GM21515 (cell line): ENCODE measurements around the gene FGGY.
"Not testable (repeated sequence)": the region's sequence is repeated elsewhere in the genome, so short reads cannot be mapped to it uniquely, and the experiment has no call there.

Experiments used
- ATAC-seq: cut with Tn5 transposase; IDR thresholded peaks from one replicate; pipeline ENCODE4 v1.9.1; 2021; ENCODE audit not compliant: unreplicated experiment

The FGGY gene

DNA sequence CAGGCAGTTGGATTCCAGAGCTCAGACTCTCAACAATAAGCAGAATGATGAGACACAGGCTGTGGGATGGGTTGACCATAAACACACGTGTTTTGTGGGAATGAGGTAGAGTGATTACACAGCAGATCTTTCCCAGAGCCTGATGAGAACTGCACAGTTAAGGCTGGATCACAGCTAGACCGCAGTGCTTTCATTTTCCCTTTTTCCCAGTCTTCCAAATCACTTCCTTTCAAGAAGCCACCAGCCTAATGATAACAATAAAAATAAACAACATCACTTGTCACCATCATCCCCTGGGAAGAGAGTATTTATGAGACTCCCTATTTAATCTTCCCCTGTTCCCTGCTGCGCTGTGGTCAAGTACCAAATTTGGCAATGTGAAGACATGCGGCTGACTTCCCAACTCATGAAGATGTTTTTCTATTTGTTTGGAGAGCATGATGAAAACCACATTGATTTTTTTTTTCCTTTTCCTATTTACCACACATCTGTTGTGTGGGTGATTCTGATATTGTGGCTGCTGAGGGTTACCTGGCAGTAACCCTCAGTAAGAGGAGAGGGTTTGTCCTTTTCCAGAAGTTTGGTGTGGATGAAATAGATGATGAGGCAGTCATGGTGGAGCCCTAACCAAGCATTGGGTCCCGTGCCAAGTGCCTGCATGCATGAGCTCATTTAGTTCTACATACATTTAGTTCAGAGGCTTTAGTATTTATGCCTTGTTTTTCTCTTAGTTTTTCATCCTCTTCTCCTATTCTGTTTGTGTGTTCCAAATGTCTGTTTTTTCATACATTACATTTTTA is 268.9 kb downstream of the FGGY start:
- ATAC-seq: no peak

DNA sequence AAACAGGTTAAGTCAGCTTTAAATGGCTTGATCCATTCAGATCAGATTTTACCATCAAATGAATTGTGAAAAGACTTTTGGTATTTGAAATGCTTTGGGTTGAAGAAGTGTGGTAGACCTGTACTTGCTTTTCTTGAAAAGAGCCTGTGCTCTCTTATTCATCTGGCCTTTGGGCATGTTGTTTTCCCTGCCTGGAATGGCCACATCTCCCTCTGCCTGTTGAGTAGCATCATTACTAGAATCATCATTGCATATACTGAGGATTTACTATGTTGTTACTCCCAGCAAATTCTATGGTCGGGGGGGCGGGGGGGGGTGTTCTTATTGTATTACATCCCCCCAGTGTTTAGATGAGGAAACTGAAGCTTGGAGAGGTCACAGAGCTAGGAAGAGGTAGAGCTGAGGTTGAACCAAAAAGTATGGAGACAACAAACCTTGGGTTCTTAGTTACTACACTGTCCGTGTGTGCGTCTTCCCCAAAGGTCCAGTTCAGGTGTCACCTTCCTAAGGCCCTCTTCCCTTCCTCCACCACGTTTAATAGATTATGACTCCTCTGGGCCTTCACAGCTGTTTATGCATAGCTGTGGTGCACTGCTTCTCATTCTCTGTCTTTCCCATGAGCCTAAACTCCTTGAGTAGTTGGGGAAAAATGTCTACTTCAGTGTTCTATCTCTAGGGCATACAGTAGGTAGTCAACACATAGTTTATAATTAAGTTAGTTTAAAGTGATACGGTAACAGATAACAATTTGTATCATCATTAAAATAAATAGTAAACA is 271.5 kb downstream of the FGGY start:
- no peak for ATAC-seq

DNA sequence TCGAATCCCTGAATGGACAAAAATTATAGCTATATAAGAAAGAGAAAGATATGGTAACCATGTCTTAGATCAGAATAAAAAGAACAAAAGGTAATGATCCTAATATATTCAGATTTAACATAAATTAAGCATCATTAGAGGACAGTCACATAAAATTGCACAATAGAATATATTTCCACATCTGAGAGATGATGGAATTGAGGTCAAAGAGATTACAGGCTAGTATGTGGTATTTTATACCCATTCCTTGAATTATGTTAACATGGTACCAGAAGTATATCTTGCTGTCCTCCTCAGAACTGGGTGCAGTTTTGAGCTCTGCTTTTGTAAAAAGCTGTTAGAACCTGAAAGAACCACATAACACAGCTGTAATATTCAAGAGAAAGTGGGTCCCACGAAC is 272.3 kb downstream of the FGGY start:
- no peak for ATAC-seq

DNA sequence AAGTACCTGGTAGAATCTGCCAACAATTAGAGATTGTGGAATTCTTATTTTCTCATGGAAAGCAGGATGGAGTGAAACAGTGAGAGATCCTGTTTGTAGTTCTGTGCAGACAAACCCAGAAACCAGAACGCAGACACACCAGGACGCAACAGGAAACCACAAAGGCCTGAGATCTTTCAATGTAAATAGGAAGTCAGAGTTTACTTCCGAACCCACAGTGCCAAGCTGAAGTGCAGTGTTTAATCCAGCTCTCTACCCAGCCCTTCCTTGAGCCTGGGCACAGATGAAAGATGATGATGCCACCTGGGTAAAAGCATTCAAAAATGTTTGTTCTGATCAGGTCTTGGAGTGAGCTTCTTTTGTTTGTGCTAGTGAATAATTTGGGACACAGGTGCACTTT is 273.6 kb downstream of the FGGY start:
- peak; percentile 92 for ATAC-seq

DNA sequence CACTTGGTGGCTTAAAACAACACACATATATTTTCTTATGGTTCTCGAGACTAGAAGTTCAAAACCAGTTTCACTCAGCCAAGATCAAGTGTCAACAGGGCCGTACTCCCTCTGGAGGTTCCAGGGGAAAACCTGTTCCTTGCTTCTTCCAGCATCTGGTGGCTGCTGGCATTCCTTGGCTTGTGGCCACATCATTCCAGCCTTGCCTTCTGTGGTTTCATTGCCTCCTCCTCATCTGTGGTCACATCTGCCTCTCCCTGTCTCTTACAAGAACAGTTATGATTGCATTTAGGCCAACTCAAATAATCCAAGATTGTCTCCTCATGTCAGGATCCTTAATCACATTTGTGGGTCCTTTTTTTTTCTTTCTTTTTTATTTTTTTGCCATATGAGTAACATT is 277.2 kb downstream of the FGGY start:
- no peak for ATAC-seq

DNA sequence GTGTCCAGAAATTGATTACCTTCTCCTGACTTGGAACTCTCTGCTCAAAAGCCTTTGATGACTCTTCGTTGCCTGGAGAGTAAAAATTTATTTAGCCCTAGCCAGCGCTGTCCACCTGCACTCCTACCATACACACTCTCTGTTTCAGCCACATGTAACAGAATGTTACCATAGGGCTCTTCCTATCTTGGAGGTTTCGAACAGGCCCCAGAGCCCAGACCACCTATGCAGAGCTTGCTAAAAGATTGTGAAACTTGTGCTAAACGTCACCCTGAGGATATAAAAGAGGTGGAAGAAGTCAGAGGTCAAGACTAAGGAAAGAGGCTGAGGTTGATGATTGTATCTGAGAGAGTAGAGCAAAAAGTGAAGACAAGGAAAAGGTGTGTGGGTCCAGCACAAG is 280.9 kb downstream of the FGGY start:
- peak; percentile 82 for ATAC-seq

DNA sequence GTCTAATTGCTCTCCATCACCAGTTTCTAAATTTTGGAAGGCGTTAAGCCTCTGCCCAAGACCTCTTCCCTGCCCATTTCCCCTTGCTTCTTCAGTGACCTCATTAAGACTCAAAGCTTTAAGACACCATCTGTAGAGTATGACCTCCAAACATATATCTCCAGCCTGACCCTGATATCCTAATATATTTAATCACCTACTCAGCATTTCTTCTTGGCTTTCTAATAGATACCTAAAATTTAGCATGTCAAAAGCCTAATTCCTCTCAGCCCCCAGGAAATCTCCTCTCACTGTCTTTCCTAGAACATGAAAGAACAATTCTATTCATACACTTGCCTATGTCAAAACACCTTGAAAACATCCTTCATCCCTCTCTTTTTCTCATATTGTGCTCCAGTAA is 282.3 kb downstream of the FGGY start:
- ATAC-seq: no peak

DNA sequence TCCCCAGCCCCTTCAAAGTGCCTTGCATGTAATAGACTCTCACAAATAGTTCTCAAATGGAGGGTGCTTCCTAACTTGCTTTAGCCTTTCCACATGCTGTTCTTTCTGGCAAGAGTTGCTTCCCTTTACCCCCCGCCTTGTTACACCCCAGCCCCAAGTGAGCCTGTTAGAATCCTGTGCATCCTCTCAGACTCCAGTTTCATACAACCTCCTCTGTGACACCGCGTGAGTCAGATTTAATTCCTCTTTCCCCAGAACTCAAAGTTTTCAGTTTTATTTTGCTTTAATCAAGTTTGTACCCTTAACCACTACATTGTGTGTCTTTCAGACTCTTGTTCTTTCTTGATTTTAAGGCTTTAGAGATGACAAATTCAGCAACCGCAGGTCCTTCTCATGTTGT is 283.4 kb downstream of the FGGY start:
- ATAC-seq: no peak

DNA sequence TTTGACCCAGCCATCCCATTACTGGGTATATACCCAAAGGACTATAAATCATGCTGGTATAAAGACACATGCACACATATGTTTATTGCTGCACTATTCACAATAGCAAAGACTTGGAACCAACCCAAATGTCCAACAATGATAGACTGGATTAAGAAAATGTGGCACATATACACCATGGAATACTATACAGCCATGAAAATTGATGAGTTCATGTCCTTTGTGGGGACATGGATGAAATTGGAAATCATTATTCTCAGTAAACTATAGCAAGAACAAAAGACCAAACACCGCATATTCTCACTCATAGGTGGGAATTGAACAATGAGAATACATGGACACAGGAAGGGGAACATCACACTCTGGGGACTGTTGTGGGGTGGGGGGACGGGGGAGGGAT is 295.5 kb downstream of the FGGY start:
- not testable (repeated sequence) for ATAC-seq

DNA sequence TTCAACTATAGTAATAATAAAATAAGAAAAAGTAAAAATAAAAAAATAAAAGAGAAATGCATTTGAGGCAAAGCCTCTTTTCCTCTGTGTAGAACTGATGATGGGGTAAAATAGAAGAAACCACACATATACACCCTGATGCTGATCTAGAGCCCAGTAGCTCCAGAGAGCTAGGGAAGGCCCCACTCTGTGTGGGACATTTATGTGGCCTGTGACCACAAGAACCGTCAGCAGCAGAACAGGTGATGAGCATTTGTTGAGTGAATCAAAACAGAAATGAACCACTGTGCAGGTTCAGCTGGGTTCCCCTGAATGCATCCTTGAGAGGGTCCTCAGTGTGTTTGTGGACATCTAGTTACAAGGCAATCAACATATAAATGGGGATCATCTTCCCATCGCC is 296.0 kb downstream of the FGGY start:
- ATAC-seq: no peak

DNA sequence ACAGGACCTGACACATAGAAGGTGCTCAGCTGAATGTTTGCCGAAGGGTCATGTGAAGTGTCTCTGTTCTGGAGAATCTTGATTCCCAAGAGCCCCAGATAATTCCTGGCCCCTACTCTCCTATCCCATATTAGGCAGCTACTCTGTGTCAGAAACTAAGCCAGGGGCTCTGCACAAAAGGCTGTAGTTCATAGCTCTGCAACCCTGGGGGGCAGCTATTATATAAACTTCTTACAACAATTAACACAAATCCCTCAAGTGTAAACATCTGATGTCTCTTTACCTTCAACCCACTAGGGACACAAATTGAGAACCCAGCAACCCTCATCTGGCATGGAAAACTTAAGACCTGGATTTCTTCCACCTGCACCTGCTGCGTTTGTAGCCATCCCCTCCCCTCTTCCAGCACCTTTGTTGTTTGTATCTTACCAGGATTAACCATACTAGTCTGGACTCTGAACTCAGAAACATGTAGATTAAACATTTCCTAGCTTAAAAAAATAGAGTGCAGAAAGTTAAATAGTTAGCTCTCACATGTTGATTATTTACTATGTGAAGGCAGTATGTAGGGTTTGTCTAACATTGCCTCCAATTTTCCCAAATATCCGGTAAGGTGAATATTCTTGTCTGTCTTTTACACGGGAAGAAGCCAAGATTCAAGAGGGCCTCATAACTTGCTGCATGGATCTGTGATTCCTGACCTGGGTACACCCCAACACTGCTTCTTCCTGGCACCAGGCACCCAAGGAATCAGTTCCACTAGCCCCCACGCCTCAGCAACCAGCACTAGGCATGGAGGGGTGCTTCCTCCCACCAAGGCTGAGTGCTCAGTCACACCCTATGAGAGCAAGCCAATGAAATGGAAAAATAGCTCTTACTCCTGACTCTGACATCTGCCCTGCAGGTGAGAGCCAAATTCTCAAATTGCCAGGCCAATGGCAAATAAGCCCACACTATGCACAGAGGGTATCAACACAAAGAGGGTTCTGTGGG is 297.2 kb downstream of the FGGY start:
- ATAC-seq: no peak

DNA sequence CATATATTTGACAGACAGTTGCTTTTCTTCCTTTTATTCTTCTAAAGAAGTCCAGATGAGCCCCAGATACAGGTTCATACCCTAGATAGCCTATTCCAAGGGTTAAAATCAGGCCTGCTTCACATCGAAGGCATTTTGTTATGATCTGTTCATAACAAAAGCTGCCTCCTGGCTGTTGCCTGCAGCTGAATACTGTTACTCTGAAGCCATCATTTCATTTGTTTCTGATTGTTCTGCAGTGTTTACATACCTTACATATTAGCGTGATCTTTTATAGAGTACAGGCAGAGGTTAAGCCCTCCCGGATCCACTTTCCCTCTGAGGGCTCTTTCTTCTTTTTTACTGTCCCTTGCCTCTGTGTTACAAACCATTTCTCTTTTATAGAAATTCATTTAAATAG is 298.9 kb downstream of the FGGY start:
- no peak for ATAC-seq

DNA sequence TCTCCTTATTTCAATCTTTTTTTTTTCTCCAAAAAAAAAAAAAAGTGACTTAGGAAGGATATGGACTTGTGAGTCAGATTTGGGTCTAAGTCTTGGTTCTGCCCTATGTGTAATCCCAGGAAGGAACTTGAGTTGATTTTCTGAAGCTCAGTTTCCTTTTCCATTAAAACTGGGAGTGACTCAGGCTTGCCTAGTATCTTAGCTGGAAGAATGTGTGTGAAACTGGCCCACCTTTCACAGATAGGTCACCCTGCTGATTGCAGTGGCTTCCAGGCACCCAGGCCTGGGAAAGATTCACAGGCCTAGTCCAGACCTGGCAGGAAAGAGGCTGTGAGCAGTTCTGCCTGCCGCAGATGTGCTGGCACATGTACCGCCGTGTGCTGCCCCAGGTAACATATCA is 299.5 kb downstream of the FGGY start:
- ATAC-seq: no peak

DNA sequence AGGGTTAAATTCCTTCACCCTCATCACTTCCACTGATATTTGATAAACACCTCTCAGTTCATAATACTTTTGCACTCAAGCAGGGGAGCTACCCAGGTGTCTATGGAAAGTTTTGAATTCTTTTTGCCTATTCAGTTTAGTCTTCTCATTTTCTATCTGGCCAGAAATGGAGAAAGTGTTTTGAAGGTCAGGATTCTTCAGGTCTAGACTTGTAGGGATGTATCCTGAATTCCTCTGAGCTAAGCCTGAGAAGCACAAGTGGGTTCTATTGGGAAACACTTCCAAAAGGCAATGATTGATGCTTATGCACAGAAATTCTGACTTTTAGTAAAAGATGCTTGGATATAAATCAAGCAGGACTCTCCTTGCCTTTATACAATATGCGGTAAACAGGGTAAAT is 300.1 kb downstream of the FGGY start:
- no peak for ATAC-seq

DNA sequence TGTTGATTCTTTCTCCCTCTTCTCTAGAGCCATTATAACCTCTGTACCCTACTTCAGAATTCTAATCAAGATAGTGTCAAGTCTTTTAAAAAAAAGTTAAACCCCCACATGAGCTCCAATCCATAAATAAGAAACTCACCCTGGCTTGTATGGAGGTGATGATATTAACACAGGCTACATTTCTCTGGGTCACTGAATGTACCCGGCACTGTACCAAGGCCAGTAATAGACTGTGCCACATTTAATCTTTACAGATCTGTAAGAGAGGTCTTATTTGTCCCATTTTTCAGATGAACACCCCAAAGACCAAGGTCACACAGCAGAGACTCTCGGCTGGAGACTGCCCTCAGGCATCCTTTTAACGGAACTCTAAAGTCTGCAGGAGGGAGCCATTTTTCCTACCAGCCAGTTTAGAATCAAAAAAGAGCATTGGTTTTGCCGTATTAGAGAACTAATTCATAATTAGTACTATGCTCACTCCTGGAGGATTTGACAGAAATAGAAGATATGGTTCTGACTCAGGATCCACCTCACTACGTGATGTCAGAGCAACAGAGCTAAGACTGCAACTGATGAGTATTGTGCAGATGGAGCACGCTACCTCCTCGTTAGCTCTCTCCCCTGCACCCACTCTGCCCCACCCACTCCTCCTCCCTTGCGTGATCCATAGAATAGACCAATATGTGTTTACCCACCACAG is 300.7 kb downstream of the FGGY start:
- no peak for ATAC-seq

DNA sequence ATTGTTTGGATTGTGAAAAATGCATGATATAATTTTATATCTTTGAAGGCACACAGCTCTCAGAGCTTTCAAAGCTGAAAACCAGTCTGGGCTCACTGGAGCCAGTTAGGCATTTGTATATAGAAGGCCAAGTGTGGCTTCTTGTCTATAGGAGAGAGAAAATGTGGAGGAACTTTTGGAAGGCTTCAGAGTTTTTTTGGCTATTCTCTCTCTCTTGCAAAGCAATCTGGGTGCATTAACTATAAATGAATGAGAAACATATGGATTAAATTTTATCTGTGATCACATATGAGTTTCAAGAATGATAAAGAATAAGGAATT is 301.2 kb downstream of the FGGY start:
- no peak for ATAC-seq

DNA sequence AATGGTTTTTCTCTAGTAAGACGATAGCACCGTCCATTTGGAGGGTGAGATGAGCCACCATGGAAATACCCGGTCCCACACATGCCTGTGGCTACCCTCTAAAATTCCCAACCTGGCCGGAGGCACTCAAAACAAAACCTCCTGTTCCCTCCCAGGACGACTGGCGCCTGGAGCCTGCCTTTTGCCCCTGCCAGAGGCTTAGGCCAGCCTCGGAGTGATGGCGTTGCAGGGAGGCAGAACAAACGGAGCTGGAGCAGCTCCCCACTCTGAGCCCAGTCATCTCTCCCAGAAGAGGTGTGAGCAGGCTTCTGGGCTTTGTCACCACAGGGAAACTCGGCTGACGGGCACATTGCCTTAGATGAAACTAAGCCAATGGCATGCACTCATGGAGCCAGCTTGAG is 304.1 kb downstream of the FGGY start:
- ATAC-seq: no peak

DNA sequence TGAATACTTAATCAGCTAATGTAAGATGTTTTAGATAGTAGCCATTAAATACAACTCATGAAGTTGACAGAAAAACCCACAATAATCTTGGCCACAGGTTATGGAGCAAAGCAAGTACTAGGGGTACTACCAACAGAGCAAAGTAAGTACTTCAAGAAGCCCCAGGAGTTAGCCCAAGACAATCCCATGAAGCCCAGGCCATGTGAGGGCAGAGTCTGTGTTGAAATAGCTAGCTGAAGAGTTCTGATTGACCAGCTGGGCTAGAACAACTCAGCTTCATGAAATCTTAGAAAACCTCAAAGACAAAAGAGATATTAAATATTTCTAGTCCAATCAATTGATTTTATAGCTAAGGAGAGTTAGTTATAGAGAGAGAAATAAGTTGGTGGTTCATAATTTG is 304.9 kb downstream of the FGGY start:
- ATAC-seq: no peak

DNA sequence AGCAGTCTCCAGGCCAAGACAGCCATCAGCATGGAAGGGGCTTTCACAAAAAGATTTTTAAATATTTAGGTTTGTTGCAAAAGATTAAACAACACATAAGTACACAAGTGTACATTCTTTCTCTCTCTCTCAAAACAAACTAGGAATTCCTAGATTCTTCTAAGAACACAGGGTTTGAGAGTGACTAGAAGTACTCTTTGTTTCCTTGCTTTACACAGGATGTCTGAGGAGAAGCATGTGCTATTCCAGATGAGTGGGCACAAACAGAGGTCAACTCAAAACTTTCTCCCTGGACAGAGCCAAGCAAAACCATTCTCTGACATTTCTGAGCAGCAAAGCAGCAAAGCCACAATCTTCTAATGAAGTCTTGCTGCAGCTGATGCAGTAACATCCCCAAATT is 307.3 kb downstream of the FGGY start:
- no peak for ATAC-seq

DNA sequence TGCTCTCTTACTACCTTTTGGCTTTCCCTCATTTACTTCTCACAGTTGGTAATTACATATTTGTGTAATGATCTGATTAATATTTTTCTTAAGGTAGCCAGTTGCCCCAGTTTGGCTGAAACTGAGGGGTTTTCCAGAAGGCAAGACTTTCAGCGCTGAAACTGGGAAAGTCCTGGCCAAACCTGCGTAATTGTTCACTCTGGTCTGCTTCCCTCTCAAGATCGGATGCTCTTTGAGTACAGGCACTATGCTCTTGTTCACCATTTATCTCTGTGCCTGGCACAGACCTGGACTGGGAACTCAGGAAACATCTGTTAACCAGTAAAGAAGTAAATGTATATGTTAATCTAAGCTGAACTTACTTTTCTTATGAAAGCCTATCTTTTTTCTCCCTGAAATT is 308.3 kb downstream of the FGGY start:
- no peak for ATAC-seq

DNA sequence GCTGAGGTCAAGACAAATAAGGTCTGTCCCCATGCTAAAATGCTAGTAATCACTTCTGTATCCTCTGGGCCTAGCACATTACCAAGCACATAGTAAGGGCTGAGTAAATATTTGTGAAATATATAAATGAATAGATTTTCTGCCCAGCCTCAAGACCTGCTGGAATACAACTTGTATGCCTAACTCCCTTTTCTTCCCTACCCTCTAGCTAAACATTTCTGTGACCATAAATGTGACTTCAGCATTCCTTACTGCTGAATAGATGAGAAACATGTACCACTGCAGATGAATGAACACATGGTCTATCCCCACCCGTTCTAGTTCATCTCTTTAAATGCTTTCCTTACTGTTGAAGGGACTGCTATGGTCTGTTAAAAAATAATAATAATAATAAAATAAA is 308.9 kb downstream of the FGGY start:
- ATAC-seq: no peak
